K562 (cell line): ENCODE measurements around the gene SLC29A4. TPM values are rescaled to one million over a fixed set of nuclear protein-coding genes. Genes with fewer than 3 reads are reported as not detected.

Experiments used
- ATAC-seq: fragments of 200-7000 bp; cut with Tn5 transposase; 3 replicates; pipeline ENCODE4 v1.9.1; 2020; ENCODE audit warnings: moderate library complexity
- BruUV-seq: library from RNA; stranded (reverse); fragments of 400-500 nt; replicated peaks from 2 replicates; lab custom pipeline; 2021; lab: Mats Ljungman, UMichigan
- CTCF ChIA-PET: fragments of 300-600 bp; formaldehyde crosslinking; extraction: SDS; loops from one replicate; lab custom pipeline; 2021; ENCODE audit warnings: low intra/inter-chr PET ratio; lab: Yijun Ruan, JAX
- POLR2A ChIA-PET: fragments of 300-600, 350-650 bp; sonication (Branson Sonifier 250); formaldehyde crosslinking; extraction: SDS; loops from one replicate; lab custom pipeline; 2021; ENCODE audit warnings: antibody characterized with exemption, inconsistent platforms; lab: Yijun Ruan, JAX
- DNase-seq, 4 experiments: peaks; one replicate each; pipeline versions ENCODE4 v3.0.0 to v3.0.0-alpha.2; 2011 to 2018; ENCODE audit warnings: low spot score in 3 of 4, mixed read lengths in 3 of 4; ENCODE audit errors: extremely low read depth in 1 of 4
- FAIRE-seq: peaks from 2 replicates; lab custom pipeline; 2011; peaks lifted over from hg19 to GRCh38; lab: Jason Lieb, UNC
- H2AFZ ChIP-seq: 2 replicates; pipeline ENCODE4 v1.6.0; 2011; ENCODE audit warnings: low read depth, low read length, control low read depth, inconsistent platforms
- H3K27ac ChIP-seq: fragments of 200-600 bp; 3 replicates; pipeline ENCODE4 v1.8.0; 2011; ENCODE audit warnings: low read depth, mild to moderate bottlenecking, control low read depth, inconsistent platforms, low read length, moderate library complexity, mixed read lengths; ENCODE audit errors: extremely low read depth
- H3K27me3 ChIP-seq, 2 experiments: fragments of 300-600 bp in 1 of 2; 2 replicates in 1 of 2; 3 replicates in 1 of 2; pipeline versions ENCODE4 v1.6.0 to v1.8.0; 2011; ENCODE audit warnings: inconsistent platforms in 2 of 2, low read length in 2 of 2, mild to moderate bottlenecking in 1 of 2, mixed read lengths in 1 of 2, moderate library complexity in 1 of 2; ENCODE audit not compliant: control insufficient read depth in 2 of 2, insufficient read depth in 2 of 2
- H3K36me3 ChIP-seq: fragments of 300-600 bp; 3 replicates; pipeline ENCODE4 v1.8.0; 2011; ENCODE audit warnings: mild to moderate bottlenecking, low read length, inconsistent platforms; ENCODE audit not compliant: control insufficient read depth, insufficient read depth
- H3K4me1 ChIP-seq, 2 experiments: fragments of 200-600 bp in 1 of 2; replicated peaks in 1 of 2; 2 replicates in 1 of 2; 3 replicates in 1 of 2; pipeline versions ENCODE4 v1.5.1 to v1.8.0; 2011; ENCODE audit warnings: inconsistent platforms in 2 of 2, low read length in 2 of 2, mild to moderate bottlenecking in 1 of 2, mixed read lengths in 1 of 2, moderate library complexity in 1 of 2; ENCODE audit not compliant: control insufficient read depth in 2 of 2, insufficient read depth in 2 of 2
- H3K4me2 ChIP-seq: 2 replicates; pipeline ENCODE4 v1.6.1; 2011; ENCODE audit warnings: low read length, control low read depth, inconsistent platforms, mixed read lengths; ENCODE audit not compliant: insufficient read depth
- H3K4me3 ChIP-seq: fragments of 200-600 bp; sonication (generic), shearing (Covaris generic); 2 replicates; pipeline ENCODE4 v1.5.1; 2016; ENCODE audit warnings: control low read depth, inconsistent platforms
- H3K79me2 ChIP-seq: fragments of 200-600 bp; 3 replicates; pipeline ENCODE4 v1.8.0; 2011; ENCODE audit warnings: low read length, inconsistent platforms; ENCODE audit not compliant: control insufficient read depth, insufficient read depth
- H3K9ac ChIP-seq, 2 experiments: 2 replicates each; pipeline versions ENCODE4 v1.6.0 to v1.6.1; 2011; ENCODE audit warnings: low read depth in 2 of 2, low read length in 2 of 2, control low read depth in 1 of 2, inconsistent platforms in 1 of 2, mild to moderate bottlenecking in 1 of 2, mixed read lengths in 1 of 2; ENCODE audit not compliant: insufficient read depth in 1 of 2
- H3K9me1 ChIP-seq: one replicate; pipeline ENCODE4 v1.6.0; 2011; ENCODE audit warnings: inconsistent platforms, mild to moderate bottlenecking, low read length, moderate library complexity; ENCODE audit not compliant: control insufficient read depth, insufficient read depth
- H3K9me3 ChIP-seq: replicated peaks from 2 replicates; pipeline ENCODE4 v1.5.1; 2011; ENCODE audit warnings: low read depth, low read length, inconsistent platforms; ENCODE audit not compliant: control insufficient read depth, insufficient read depth
- H4K20me1 ChIP-seq: replicated peaks from 2 replicates; pipeline ENCODE4 v1.6.1; 2011; ENCODE audit warnings: low read length, inconsistent platforms, mixed read lengths; ENCODE audit not compliant: control insufficient read depth, insufficient read depth
- BCOR ChIP-seq: fragments of 450-650 bp; IDR thresholded peaks from 2 replicates; pipeline ENCODE4 v1.6.1; 2016
- C11orf30 ChIP-seq: fragments of 450-650 bp; IDR thresholded peaks from 2 replicates; pipeline ENCODE4 v1.6.1; 2016; ENCODE audit warnings: low read depth, mild to moderate bottlenecking
- ZFP36 ChIP-seq: fragments of 150-350 bp; IDR thresholded peaks from 2 replicates; pipeline ENCODE4 v1.6.1; 2018; ENCODE audit warnings: low read length, low read depth; ENCODE audit not compliant: partially characterized antibody
- ZNF121 ChIP-seq: sonication (generic); formaldehyde crosslinking; conservative IDR thresholded peaks from 2 replicates; pipeline ENCODE4 v1.8.0; 2022; ENCODE audit warnings: missing genetic modification reagents
- ZNF76 ChIP-seq: fragments of 250-450 bp; sonication (Bioruptor Pico); IDR thresholded peaks from 2 replicates; pipeline ENCODE4 v1.4.0; 2020; ENCODE audit warnings: mild to moderate bottlenecking, moderate library complexity, borderline replicate concordance
- WGBS: fragments of 100-300 bp; shearing (Covaris generic); methylation state at CpG from one replicate; pipeline ENCODE4 v1.1.6; 2016; ENCODE audit warnings: low coverage, mixed read lengths; ENCODE audit not compliant: insufficient coverage; ENCODE audit errors: missing lambda C conversion rate; 5-methylcytosine and 5-hydroxymethylcytosine counted together
- in situ Hi-C: fragments of 300-500 bp; cut with MboI; formaldehyde crosslinking; loops from 4 replicates; pipeline ENCODE4 v1.15.0; 2018; ENCODE audit warnings: inconsistent platforms, mixed read lengths
- intact Hi-C: fragments of 100-400 bp; cut with micrococcal nuclease; formaldehyde crosslinking; loops from 2 replicates; pipeline ENCODE4 v1.14.2; 2022
- polyA plus RNA-seq, 8 experiments: library from polyadenylated mRNA; depleted of rRNA in 4 of 8; stranded (reverse) in 5 of 8; unstranded in 3 of 8; fragments of >200 nt; fragmentation: Nextera tagmentation in 2 of 8; fragmentation: Illumina TruSeq in 1 of 8; extraction: Ambion mirVana in 2 of 8; extraction: Trizol in 1 of 8; gene quantifications; 2 replicates each; pipeline versions ENCODE4 v1.2.1 to v1.2.3, GENCODE V29; 2011 to 2014; ENCODE audit warnings: inconsistent platforms in 1 of 8, missing spikeins in 1 of 8
- total RNA-seq, 7 experiments: library from RNA; depleted of rRNA in 6 of 7; stranded (reverse); fragments of >200 nt in 6 of 7; fragmentation: Illumina TruSeq in 2 of 7; extraction: Trizol in 2 of 7; gene quantifications; 2 replicates each; pipeline versions ENCODE4 v1.2.1 to v1.2.3, GENCODE V29; 2011 to 2021; ENCODE audit warnings: low replicate concordance in 1 of 7
- TF ChIP-seq, protein P1 (sequence below): fragments of 450-650 bp; formaldehyde crosslinking; conservative IDR thresholded peaks from 2 replicates; pipeline ENCODE4 v1.4.0; 2022; ENCODE audit warnings: mild to moderate bottlenecking, missing genetic modification characterization
- TF ChIP-seq, protein P2 (sequence below): fragments of 150-350 bp; IDR thresholded peaks from 2 replicates; pipeline ENCODE4 v1.6.1; 2014; ENCODE audit warnings: low read depth, mild to moderate bottlenecking, low read length, borderline replicate concordance

Gene SLC29A4
- total and polyA plus RNA-seq, 9 of the 15 experiments (the other 6 are each of a cell fraction or from before 2014, with no cell fraction given), result 0.01 to 1.2 (median 0.37) TPM

DNA sequence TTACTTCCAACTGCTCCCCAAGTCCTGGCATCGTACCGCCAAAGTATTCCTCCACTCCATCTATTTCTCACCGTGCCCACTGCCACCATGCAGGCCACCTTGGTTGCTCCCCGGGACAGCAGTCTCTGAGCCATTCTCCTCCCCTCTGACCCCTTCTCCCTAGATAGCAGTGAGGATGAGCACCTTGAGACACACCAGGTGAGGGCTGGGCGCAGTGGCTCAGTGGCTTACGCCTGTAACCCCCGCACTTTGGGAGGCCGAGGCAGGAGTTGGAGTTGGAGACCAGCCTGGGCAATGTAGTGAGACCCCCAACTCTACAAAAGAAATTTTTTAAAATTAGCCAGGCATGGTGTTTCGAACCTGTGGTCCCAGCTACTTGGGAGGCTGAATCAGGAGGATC, 4.2 kb downstream of the SLC29A4 start:
- CTCF ChIA-PET, result no interaction called here
- intact Hi-C loops (no loop called here), in situ Hi-C loops (no loop called here)
- H4K20me1 ChIP-seq, result no peaks in the 10 kb centered on the region
- H3K4me1 ChIP-seq, result peaks cover 0 to 34% of the 10 kb centered on the region in 2 experiments; a peak in 2 of 5 replicates
- WGBS, result 34% methylated on average over 9 of the region's 9 CpGs
- no peak overlapping the region; a peak in 1 of 4 replicates for H3K9ac ChIP-seq
- no peaks in the 10 kb centered on the region for H3K9me1 ChIP-seq
- no TSS peak for BruUV-seq
- no peak for FAIRE-seq
- peak; percentile 87 for TF ChIP-seq ZFP36
- no peak for TF ChIP-seq ZNF76 (CRISPR knock-in tag)
- TF ChIP-seq, protein P1, sequence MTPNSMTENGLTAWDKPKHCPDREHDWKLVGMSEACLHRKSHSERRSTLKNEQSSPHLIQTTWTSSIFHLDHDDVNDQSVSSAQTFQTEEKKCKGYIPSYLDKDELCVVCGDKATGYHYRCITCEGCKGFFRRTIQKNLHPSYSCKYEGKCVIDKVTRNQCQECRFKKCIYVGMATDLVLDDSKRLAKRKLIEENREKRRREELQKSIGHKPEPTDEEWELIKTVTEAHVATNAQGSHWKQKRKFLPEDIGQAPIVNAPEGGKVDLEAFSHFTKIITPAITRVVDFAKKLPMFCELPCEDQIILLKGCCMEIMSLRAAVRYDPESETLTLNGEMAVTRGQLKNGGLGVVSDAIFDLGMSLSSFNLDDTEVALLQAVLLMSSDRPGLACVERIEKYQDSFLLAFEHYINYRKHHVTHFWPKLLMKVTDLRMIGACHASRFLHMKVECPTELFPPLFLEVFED (CRISPR knock-in tag), result no peak
- peak; percentile 72; the same call in 1 of the 2 replicates for TF ChIP-seq ZNF121
- TF ChIP-seq, protein P2, sequence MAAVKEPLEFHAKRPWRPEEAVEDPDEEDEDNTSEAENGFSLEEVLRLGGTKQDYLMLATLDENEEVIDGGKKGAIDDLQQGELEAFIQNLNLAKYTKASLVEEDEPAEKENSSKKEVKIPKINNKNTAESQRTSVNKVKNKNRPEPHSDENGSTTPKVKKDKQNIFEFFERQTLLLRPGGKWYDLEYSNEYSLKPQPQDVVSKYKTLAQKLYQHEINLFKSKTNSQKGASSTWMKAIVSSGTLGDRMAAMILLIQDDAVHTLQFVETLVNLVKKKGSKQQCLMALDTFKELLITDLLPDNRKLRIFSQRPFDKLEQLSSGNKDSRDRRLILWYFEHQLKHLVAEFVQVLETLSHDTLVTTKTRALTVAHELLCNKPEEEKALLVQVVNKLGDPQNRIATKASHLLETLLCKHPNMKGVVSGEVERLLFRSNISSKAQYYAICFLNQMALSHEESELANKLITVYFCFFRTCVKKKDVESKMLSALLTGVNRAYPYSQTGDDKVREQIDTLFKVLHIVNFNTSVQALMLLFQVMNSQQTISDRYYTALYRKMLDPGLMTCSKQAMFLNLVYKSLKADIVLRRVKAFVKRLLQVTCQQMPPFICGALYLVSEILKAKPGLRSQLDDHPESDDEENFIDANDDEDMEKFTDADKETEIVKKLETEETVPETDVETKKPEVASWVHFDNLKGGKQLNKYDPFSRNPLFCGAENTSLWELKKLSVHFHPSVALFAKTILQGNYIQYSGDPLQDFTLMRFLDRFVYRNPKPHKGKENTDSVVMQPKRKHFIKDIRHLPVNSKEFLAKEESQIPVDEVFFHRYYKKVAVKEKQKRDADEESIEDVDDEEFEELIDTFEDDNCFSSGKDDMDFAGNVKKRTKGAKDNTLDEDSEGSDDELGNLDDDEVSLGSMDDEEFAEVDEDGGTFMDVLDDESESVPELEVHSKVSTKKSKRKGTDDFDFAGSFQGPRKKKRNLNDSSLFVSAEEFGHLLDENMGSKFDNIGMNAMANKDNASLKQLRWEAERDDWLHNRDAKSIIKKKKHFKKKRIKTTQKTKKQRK, result no peak
- TF ChIP-seq C11orf30, result no peak
- TF ChIP-seq BCOR, result 0 out of 2 replicates have a peak, but pooled peaks have one; percentile 7
- DNase-seq, result no peak
- no peak for ATAC-seq
- POLR2A ChIA-PET, result no interaction called here
- H3K4me3 ChIP-seq, result no peak overlapping the region
- H2AFZ ChIP-seq, result no peak overlapping the region
- no peaks in the 10 kb centered on the region for H3K79me2 ChIP-seq
- H3K27ac ChIP-seq, result no peak overlapping the region
- H3K36me3 ChIP-seq, result no peaks in the 10 kb centered on the region
- H3K9me3 ChIP-seq, result no peaks in the 10 kb centered on the region
- H3K4me2 ChIP-seq, result no peak overlapping the region
- no peaks in the 10 kb centered on the region for H3K27me3 ChIP-seq
